Astrocyte of the cerebellum (primary cell): ENCODE data around the gene EMCN.

Experiments used
- DNase-seq: peaks from one replicate; pipeline ENCODE4 v3.0.0-alpha.2; 2011; ENCODE audit warnings: low read depth
- H3K4me3 ChIP-seq: 2 replicates; pipeline ENCODE4 v1.5.1; 2011; ENCODE audit warnings: mild to moderate bottlenecking, low read depth, low read length, moderate library complexity
- in situ Hi-C: cut with HindIII; loops from 2 replicates; pipeline ENCODE4 v1.10.0; 2017; ENCODE audit warnings: low sequenced_read_pairs
- TF ChIP-seq, protein P1 (sequence below): IDR thresholded peaks from 2 replicates; pipeline ENCODE4 v1.5.1; 2012; ENCODE audit warnings: low read length, low read depth, moderate library complexity, mild to moderate bottlenecking; ENCODE audit errors: missing control alignments

EMCN gene

DNA sequence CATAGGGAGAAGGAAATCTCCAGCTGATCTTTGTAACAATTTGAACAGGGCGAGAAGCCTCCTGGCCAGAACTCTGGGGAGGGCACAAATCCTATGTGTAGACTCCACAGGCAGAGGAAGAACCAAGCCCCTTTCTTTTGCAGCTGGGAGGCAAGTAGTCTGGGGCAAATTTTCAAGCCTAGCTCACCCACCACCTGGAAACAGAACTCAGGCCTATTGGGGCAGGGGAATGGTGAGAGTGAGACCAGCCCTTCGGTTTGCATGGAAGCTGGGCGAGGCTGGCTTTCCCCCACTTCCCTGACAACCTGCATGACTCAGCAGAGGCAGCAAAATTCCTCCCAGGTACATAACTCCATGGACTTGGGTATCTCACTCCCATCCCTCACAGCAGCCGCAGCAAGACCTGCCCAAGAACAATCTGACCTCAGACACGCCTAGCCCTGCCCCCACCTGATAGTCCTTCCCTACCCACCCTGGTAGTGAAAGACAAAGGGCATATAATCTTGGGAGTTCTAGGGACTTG, 138.2 kb downstream of the EMCN start:
- TF ChIP-seq, protein P1, sequence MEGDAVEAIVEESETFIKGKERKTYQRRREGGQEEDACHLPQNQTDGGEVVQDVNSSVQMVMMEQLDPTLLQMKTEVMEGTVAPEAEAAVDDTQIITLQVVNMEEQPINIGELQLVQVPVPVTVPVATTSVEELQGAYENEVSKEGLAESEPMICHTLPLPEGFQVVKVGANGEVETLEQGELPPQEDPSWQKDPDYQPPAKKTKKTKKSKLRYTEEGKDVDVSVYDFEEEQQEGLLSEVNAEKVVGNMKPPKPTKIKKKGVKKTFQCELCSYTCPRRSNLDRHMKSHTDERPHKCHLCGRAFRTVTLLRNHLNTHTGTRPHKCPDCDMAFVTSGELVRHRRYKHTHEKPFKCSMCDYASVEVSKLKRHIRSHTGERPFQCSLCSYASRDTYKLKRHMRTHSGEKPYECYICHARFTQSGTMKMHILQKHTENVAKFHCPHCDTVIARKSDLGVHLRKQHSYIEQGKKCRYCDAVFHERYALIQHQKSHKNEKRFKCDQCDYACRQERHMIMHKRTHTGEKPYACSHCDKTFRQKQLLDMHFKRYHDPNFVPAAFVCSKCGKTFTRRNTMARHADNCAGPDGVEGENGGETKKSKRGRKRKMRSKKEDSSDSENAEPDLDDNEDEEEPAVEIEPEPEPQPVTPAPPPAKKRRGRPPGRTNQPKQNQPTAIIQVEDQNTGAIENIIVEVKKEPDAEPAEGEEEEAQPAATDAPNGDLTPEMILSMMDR = no peak
- in situ Hi-C loops = no loop called here
- DNase-seq = no peak
- no peak overlapping the region for H3K4me3 ChIP-seq

DNA sequence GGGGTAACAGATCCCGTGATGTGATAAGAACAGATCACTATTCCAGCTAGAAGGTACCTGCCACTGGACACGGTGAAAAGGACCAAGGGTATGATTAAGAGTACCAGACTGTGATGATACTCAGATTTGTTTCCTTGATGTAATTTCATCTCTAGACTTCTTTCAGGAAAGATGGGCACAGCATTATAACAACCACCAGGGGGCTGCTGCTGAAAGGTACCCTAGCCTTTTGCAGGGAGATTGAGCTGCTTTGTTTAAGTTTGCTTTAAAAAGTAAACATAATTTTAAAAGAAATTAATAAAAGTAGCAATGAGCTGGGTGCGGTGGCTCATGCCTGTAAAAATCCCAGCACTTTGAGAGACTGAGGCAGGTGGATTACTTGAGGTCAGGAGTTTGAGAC, 145.4 kb downstream of the EMCN start:
- H3K4me3 ChIP-seq = no peak overlapping the region
- in situ Hi-C loops = no loop called here
- TF ChIP-seq, protein P1 = peak; percentile 59
- DNase-seq = no peak

GRCh38 chr4:100369871-100370270, 148.0 kb downstream of the EMCN start:
- H3K4me3 ChIP-seq = no peak overlapping the region
- TF ChIP-seq, protein P1 = no peak
- DNase-seq = no peak
- in situ Hi-C loops = no loop called here

DNA sequence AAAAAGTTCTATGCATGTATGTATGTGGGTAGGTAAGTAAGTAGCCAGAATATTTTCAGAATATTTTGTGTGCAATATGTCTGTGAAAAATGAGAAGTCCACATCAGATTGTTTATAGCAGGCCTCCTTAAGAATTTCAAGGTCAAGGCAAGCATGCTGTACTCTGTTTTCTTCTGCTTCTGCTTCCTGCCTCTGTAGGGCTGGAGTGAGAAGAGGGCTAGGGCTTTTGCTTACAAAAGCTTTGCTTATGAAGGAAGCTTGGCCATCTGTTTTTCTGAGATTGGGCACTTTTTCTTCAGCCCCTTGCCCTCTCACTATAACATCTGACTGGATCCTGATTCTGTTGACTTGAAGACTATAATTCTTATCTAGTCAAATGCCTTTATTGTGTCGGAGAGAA, 150.4 kb downstream of the EMCN start:
- TF ChIP-seq, protein P1 = no peak
- DNase-seq = no peak
- no peak overlapping the region for H3K4me3 ChIP-seq
- in situ Hi-C loops = no loop called here

GRCh38 chr4:100366213-100366612, 151.6 kb downstream of the EMCN start:
- in situ Hi-C loops = no loop called here
- no peak for DNase-seq
- TF ChIP-seq, protein P1 = no peak
- H3K4me3 ChIP-seq = no peak overlapping the region

DNA sequence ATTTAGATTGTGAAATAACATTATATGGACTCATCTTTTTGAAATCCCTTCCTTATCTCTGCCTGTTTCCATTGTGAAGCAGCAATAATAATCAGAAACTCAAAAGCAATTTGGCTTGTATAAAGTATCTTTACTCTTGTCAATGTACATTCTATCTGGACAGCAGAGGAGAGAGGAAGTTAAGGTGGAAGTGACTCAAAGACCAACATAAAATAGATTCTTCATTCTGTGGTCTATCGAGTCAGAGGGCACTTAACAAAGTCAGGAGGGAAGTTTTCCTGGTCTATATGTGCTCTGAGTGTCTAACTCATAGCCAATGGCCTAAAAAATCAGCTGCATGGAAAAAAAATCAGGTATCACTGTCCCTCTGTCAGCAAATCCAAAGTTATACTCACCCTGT, 155.5 kb downstream of the EMCN start:
- in situ Hi-C loops = no loop called here
- no peak for DNase-seq
- TF ChIP-seq, protein P1 = no peak

GRCh38 chr4:100361336-100361735, 156.5 kb downstream of the EMCN start:
- DNase-seq = no peak

More for the DNA sequence above, 155.5 kb downstream of the EMCN start:
- no peak overlapping the region for H3K4me3 ChIP-seq

More at GRCh38 chr4:100361336-100361735, 156.5 kb downstream of the EMCN start:
- no peak overlapping the region for H3K4me3 ChIP-seq
- in situ Hi-C loops = no loop called here
- TF ChIP-seq, protein P1 = no peak
